Measurements from ENCODE around the gene HS3ST5.

GRCh38 chr6:114075300-114075699 is 267.5 kb downstream of the HS3ST5 start:
- TF ChIP-seq POLR2AphosphoS5 (IDR thresholded peaks at IDR 0.05; ENCODE audit: insufficient read depth in 1 of 2, low read depth in 1 of 2) (no peak), CTCF (IDR thresholded peaks at IDR 0.05) (no peak), POLR2A (IDR thresholded peaks at IDR 0.05) (no peak)
